Caco-2 (cell line): ENCODE results near the gene TMEM129. TPM values are rescaled to one million over a fixed set of nuclear protein-coding genes. Genes with fewer than 3 reads are reported as not detected.

Experiments used
- BruUV-seq: library from RNA; stranded (reverse); fragments of 400-500 nt; replicated peaks from 2 replicates; lab custom pipeline; 2021; lab: Mats Ljungman, UMichigan
- CTCF ChIA-PET: fragments of 300-600 bp; sonication (Branson Sonifier 250); formaldehyde crosslinking; loops from one replicate; lab custom pipeline; 2022; ENCODE audit warnings: antibody characterized with exemption; lab: Charles Lee
- POLR2A ChIA-PET: fragments of 300-600 bp; sonication (Branson Sonifier 250); formaldehyde crosslinking; loops from one replicate; lab custom pipeline; 2022; ENCODE audit warnings: antibody characterized with exemption; lab: Charles Lee
- DNase-seq, 2 experiments: peaks; one replicate each; pipeline versions ENCODE4 v3.0.0 to v3.0.0-alpha.2; 2020 to 2022
- H3K27me3 ChIP-seq: replicated peaks from 2 replicates; pipeline ENCODE4 v1.6.0; 2011; ENCODE audit warnings: low read length; ENCODE audit not compliant: control insufficient read depth, insufficient read depth
- H3K36me3 ChIP-seq: 2 replicates; pipeline ENCODE4 v1.5.1; 2011; ENCODE audit warnings: low read length; ENCODE audit not compliant: control insufficient read depth, insufficient read depth
- H3K4me1 ChIP-seq: fragments of 250-450 bp; sonication (Bioruptor Pico); 2 replicates; pipeline ENCODE4 v1.5.1; 2020; ENCODE audit warnings: mild to moderate bottlenecking
- H3K4me3 ChIP-seq: 2 replicates; pipeline ENCODE4 v1.5.1; 2011; ENCODE audit warnings: low read depth, mild to moderate bottlenecking, control low read depth, low read length
- H3K9me3 ChIP-seq: fragments of 250-450 bp; sonication (Bioruptor Pico); 2 replicates; pipeline ENCODE4 v1.5.1; 2020; ENCODE audit warnings: mild to moderate bottlenecking, moderate library complexity
- H3K27ac Mint-ChIP-seq: one replicate; pipeline ENCODE4 v1.8.0; 2022; ENCODE audit warnings: mixed read lengths; ENCODE audit not compliant: unreplicated experiment
- H3K27me3 Mint-ChIP-seq: one replicate; pipeline ENCODE4 v1.8.0; 2022; ENCODE audit warnings: mixed read lengths; ENCODE audit not compliant: insufficient read depth, unreplicated experiment
- H3K36me3 Mint-ChIP-seq: one replicate; pipeline ENCODE4 v1.8.0; 2022; ENCODE audit warnings: mild to moderate bottlenecking, mixed read lengths; ENCODE audit not compliant: insufficient read depth, unreplicated experiment
- H3K4me1 Mint-ChIP-seq: one replicate; pipeline ENCODE4 v1.8.0; 2022; ENCODE audit warnings: low read depth, mixed read lengths; ENCODE audit not compliant: unreplicated experiment
- H3K4me3 Mint-ChIP-seq: one replicate; pipeline ENCODE4 v1.8.0; 2022; ENCODE audit warnings: mild to moderate bottlenecking, moderate library complexity, mixed read lengths; ENCODE audit not compliant: unreplicated experiment
- H3K9me3 Mint-ChIP-seq: one replicate; pipeline ENCODE4 v1.8.0; 2022; ENCODE audit warnings: mixed read lengths; ENCODE audit not compliant: unreplicated experiment
- intact Hi-C: fragments of 100-400 bp; cut with micrococcal nuclease; formaldehyde crosslinking; loops from one replicate; pipeline ENCODE4 v1.10.0; 2022; ENCODE audit not compliant: unreplicated experiment
- total RNA-seq: library from RNA; stranded (reverse); gene quantifications from 2 replicates; pipeline ENCODE4 v1.2.3, GENCODE V29; 2022
- TF ChIP-seq, protein P1 (sequence below), 2 experiments: fragments of 200-600 bp in 1 of 2; IDR thresholded peaks; 1 replicate in 1 of 2; 2 replicates in 1 of 2; pipeline versions ENCODE4 v1.5.1 to v1.8.0; 2011 to 2022; ENCODE audit warnings: antibody characterized with exemption in 1 of 2, control low read depth in 1 of 2, inconsistent platforms in 1 of 2, low read depth in 1 of 2, low read length in 1 of 2, mild to moderate bottlenecking in 1 of 2, moderate library complexity in 1 of 2; ENCODE audit not compliant: insufficient read depth in 1 of 2, severe bottlenecking in 1 of 2, unreplicated experiment in 1 of 2

Gene TMEM129
- total RNA-seq, 1 experiment from 2014 or later, result 39.0 TPM

- ChIA-PET CTCF (no interaction called here), POLR2A (no interaction called here)
- Mint-ChIP-seq H3K9me3 (no peaks in the 10 kb centered on the region), H3K27me3 (peaks cover 2% of the 10 kb centered on the region), H3K4me3 (no peak overlapping the region), H3K4me1 (no peaks in the 10 kb centered on the region), H3K36me3 (no peaks in the 10 kb centered on the region), H3K27ac (no peak overlapping the region)
- no TSS peak for BruUV-seq
- Histone ChIP-seq H3K9me3 (no peaks in the 10 kb centered on the region), H3K27me3 (no peaks in the 10 kb centered on the region), H3K4me1 (no peaks in the 10 kb centered on the region), H3K36me3 (no peaks in the 10 kb centered on the region), H3K4me3 (no peak overlapping the region)
- no peak for DNase-seq
- intact Hi-C loops, result no loop called here
- TF ChIP-seq, protein P1, sequence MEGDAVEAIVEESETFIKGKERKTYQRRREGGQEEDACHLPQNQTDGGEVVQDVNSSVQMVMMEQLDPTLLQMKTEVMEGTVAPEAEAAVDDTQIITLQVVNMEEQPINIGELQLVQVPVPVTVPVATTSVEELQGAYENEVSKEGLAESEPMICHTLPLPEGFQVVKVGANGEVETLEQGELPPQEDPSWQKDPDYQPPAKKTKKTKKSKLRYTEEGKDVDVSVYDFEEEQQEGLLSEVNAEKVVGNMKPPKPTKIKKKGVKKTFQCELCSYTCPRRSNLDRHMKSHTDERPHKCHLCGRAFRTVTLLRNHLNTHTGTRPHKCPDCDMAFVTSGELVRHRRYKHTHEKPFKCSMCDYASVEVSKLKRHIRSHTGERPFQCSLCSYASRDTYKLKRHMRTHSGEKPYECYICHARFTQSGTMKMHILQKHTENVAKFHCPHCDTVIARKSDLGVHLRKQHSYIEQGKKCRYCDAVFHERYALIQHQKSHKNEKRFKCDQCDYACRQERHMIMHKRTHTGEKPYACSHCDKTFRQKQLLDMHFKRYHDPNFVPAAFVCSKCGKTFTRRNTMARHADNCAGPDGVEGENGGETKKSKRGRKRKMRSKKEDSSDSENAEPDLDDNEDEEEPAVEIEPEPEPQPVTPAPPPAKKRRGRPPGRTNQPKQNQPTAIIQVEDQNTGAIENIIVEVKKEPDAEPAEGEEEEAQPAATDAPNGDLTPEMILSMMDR (IDR thresholded peaks at IDR 0.05; ENCODE audit: insufficient read depth in 1 of 2, low read depth in 1 of 2, low read length in 1 of 2, severe bottlenecking in 1 of 2, unreplicated experiment in 1 of 2), result no peak
Measured at GRCh38 chr4:1676605-1677525, 44.3 kb downstream of the TMEM129 start.

- Histone ChIP-seq H3K4me1 (no peaks in the 10 kb centered on the region), H3K36me3 (no peaks in the 10 kb centered on the region), H3K27me3 (no peaks in the 10 kb centered on the region), H3K9me3 (no peaks in the 10 kb centered on the region), H3K4me3 (no peak overlapping the region)
- H3K9me3 Mint-ChIP-seq, result no peaks in the 10 kb centered on the region
- ChIA-PET CTCF (interaction anchor here (0.8 kb wide), 1 partner anchor 17 kb away, joined by 3 read pairs; no protein-coding TSS in a partner anchor), POLR2A (no interaction called here)
- H3K27ac Mint-ChIP-seq, result no peak overlapping the region
- H3K36me3 Mint-ChIP-seq, result no peaks in the 10 kb centered on the region
- H3K4me1 Mint-ChIP-seq, result no peaks in the 10 kb centered on the region
- H3K4me3 Mint-ChIP-seq, result no peak overlapping the region
- TF ChIP-seq, protein P1 (IDR thresholded peaks at IDR 0.05; ENCODE audit: insufficient read depth in 1 of 2, low read depth in 1 of 2, low read length in 1 of 2, severe bottlenecking in 1 of 2, unreplicated experiment in 1 of 2), result no peak
- peaks cover 2% of the 10 kb centered on the region for H3K27me3 Mint-ChIP-seq
- no TSS peak for BruUV-seq
- intact Hi-C loops, result no loop called here
- DNase-seq, result no peak
Measured at GRCh38 chr4:1675802-1676137, 45.4 kb downstream of the TMEM129 start.

DNA sequence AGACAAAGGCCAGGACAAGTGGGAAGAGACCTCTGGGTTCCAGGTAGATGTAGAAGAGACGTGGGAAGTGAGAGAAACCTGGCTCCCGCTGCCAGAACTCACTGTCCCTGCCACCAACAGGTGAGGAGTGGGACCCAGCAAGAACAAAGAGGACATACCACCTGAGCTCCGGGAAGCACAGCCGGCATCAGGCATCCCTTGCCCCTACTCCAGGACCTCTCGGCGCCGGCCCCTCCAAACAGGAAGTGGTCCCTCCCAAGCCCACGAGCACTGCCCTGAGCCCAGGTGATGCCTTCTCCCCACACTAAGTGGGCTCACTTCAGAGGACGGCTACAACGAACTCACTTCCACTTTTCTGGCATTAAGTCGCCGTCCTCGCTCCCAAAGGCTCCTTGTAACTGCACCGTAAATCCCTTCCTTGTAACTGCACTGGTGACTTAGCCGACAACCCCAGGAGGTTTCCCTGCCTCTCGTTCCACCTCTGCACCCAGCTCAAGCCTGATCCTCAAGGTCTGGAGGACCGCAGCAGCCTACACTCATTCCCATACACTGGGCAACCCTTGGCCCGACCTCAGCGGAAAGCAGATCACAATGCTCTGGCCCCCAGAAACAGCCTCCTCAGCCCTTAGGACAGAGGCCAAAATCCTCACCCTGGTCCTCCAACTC is 45.9 kb downstream of the TMEM129 start:
- ChIA-PET POLR2A (no interaction called here), CTCF (interaction anchor here (0.6 to 0.8 kb wide), 2 partner anchors 18 to 1366 kb away, joined by 3 read pairs; no protein-coding TSS in a partner anchor)
- no peaks in the 10 kb centered on the region for H3K36me3 ChIP-seq
- no peaks in the 10 kb centered on the region for H3K4me1 Mint-ChIP-seq
- no peaks in the 10 kb centered on the region for H3K36me3 Mint-ChIP-seq
- intact Hi-C loops, result no loop called here
- no peak for DNase-seq
- no peaks in the 10 kb centered on the region for H3K4me1 ChIP-seq
- no peak overlapping the region for H3K27ac Mint-ChIP-seq
- peaks cover 2% of the 10 kb centered on the region for H3K27me3 Mint-ChIP-seq
- H3K9me3 ChIP-seq, result no peaks in the 10 kb centered on the region
- TF ChIP-seq, protein P1 (IDR thresholded peaks at IDR 0.05; ENCODE audit: insufficient read depth in 1 of 2, low read depth in 1 of 2, low read length in 1 of 2, severe bottlenecking in 1 of 2, unreplicated experiment in 1 of 2), result no peak
- no peaks in the 10 kb centered on the region for H3K27me3 ChIP-seq
- H3K4me3 Mint-ChIP-seq, result no peak overlapping the region
- H3K4me3 ChIP-seq, result no peak overlapping the region
- no peaks in the 10 kb centered on the region for H3K9me3 Mint-ChIP-seq
- no TSS peak for BruUV-seq
